Measurements from ENCODE around the gene EPC2.
A peak's percentile ranks its signal among the peaks of the same experiment; 100 is the strongest.

The EPC2 gene

DNA sequence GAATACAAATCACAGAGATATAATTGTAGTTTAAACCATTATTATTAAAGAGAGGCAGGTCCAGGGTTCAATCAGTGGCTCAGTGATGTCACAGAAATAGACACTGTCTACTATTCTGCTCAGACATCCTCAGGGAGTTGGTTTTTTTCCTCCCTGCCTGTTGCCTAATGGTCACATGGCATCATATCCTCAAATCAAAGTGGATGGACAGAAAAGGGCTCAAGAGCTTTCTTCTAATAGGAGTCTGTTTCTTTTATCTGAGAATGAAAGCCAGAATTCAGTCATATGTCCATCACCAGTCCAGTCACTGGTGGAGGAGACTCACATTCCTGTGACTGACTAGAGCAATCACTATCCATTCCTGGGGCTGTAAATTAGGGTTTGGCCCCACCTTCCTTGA lies 27.9 kb upstream of the EPC2 start:
- in situ Hi-C loops (cut with MboI; ENCODE audit: low sequenced_read_pairs) = no loop called here
- H3K27me3 ChIP-seq (ENCODE audit: low read depth) = no peaks in the 10 kb centered on the region
- H3K4me3 ChIP-seq = no peak overlapping the region
- H3K36me3 ChIP-seq (replicated peaks) = no peaks in the 10 kb centered on the region
- DNase-seq (ENCODE audit: low spot score in 2 of 2) = no peak
- H3K4me1 ChIP-seq = peaks cover 29% of the 10 kb centered on the region
- H3K9me3 ChIP-seq = no peaks in the 10 kb centered on the region

DNA sequence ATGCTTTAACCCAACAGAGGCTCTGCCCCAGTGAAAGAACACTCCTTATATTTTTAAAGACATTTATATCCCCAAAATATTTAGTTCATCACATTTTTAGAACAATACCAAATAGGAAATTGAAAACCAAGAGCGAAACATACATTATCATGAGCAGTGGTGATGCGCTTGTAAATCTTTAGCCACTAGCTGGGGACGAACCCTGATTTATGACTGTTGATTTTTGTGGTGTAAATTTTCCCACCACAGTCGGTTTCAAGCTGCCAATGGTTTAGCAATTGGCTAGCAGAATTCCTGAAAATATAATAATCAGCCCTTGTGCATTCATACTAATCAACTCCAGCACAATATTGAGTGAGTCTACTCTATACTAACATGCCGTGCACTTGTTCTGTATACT lies 27.3 kb upstream of the EPC2 start:
- Histone ChIP-seq H3K9me3 (no peaks in the 10 kb centered on the region), H3K36me3 (replicated peaks) (no peaks in the 10 kb centered on the region), H3K4me3 (no peak overlapping the region), H3K4me1 (peaks cover 29% of the 10 kb centered on the region), H3K27me3 (ENCODE audit: low read depth) (no peaks in the 10 kb centered on the region)
- DNase-seq (ENCODE audit: low spot score in 2 of 2) = no peak
- in situ Hi-C loops (cut with MboI; ENCODE audit: low sequenced_read_pairs) = no loop called here

DNA sequence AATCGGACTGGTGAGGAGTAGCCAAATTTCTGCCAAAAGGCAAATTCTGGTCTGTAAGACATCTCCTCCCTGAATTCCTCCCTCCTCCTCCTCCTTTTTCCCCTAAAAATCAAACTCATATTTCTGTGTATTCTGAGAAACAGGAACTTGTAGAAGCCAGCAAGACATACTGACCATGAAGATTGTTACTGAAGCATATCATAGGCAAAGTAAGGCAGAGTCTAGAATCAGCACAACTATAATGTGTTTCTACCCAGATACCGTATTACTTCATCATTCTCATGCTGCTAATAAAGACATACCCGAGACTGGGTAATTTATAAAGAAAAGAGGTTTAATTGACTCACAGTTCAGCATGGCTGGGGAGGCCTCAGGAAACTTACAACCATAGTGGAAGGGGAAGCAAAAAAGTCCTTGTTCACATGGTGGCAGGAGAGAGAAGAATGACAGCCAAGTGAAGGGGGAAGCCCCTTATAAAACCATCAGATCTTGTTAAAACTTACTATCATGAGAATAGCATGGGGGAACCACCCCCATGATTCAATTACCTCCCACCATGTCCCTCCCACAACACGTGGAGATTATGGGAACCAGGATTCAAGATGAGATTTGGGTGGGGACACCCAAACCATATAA lies 24.9 kb upstream of the EPC2 start:
- DNase-seq (ENCODE audit: low spot score in 2 of 2) = no peak
- in situ Hi-C loops (cut with MboI; ENCODE audit: low sequenced_read_pairs) = no loop called here
- no peaks in the 10 kb centered on the region for H3K27me3 ChIP-seq (ENCODE audit: low read depth)
- no peak overlapping the region for H3K4me3 ChIP-seq
- no peaks in the 10 kb centered on the region for H3K9me3 ChIP-seq
- no peaks in the 10 kb centered on the region for H3K36me3 ChIP-seq (replicated peaks)
- peaks cover 19% of the 10 kb centered on the region for H3K4me1 ChIP-seq

DNA sequence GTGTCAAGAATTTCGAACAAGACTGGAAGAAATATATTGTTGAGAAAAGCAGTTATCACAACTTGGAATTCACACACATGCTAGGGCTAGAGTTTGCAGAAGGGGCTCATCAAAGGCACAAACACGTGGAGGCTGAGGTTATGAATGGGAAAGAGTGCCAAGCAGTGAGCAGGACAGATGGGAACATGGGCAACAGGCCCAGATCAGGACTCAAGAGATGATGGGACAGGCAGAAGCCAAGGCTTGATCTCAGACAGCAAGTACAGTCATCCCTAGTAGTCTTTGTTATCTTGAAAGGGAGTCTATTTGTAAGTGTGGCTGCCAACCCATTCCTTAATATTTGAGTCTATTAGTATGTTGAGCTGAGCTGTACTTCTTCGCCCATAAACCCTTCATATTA lies 22.2 kb upstream of the EPC2 start:
- no peaks in the 10 kb centered on the region for H3K4me1 ChIP-seq
- H3K36me3 ChIP-seq (replicated peaks) = no peaks in the 10 kb centered on the region
- H3K27me3 ChIP-seq (ENCODE audit: low read depth) = no peaks in the 10 kb centered on the region
- no peak overlapping the region for H3K4me3 ChIP-seq
- no peak for DNase-seq (ENCODE audit: low spot score in 2 of 2)
- in situ Hi-C loops (cut with MboI; ENCODE audit: low sequenced_read_pairs) = no loop called here
- no peaks in the 10 kb centered on the region for H3K9me3 ChIP-seq

DNA sequence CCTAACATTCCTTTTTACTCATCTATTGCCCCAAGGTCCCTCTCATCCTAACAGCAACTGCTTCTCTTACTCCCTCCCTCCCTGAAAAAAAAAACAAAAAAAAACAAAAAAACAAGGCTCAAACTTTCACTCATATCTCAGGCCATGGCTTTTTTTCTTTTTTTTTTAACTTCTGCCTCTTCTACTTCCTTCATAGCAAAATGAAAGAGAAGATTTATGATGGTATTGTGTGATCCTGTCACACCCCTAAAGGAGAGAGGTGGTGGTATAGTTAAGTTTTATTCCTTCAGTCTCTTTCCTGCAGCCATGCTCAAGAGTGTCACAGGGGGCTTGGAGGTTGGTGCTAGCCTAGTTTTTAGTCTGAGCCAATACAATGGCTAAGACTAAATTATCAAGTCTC lies 21.5 kb upstream of the EPC2 start:
- H3K4me1 ChIP-seq = no peaks in the 10 kb centered on the region
- H3K36me3 ChIP-seq (replicated peaks) = no peaks in the 10 kb centered on the region
- no peak overlapping the region for H3K4me3 ChIP-seq
- no peaks in the 10 kb centered on the region for H3K27me3 ChIP-seq (ENCODE audit: low read depth)
- in situ Hi-C loops (cut with MboI; ENCODE audit: low sequenced_read_pairs) = no loop called here
- no peaks in the 10 kb centered on the region for H3K9me3 ChIP-seq
- no peak for DNase-seq (ENCODE audit: low spot score in 2 of 2)

DNA sequence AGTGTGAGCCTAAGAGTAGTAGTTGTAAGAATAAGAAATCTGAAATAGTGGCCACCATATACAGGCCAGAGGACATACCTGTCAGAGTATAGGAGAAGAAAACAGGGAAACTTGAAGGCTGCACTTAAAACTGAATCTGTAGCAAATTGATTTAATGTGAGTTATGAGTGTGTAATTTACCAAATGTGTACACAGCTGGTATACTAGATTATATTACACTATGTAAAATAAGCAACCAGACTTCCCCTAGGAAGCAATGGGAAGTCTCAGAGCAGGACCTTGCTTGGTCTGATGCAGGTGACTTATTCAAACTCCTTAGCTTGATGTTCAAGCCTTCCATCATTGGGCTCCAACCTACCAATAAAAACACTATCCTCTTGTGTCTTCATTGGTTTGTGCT lies 17.3 kb upstream of the EPC2 start:
- H3K4me3 ChIP-seq = no peak overlapping the region
- no peaks in the 10 kb centered on the region for H3K36me3 ChIP-seq (replicated peaks)
- DNase-seq (ENCODE audit: low spot score in 2 of 2) = no peak
- no peaks in the 10 kb centered on the region for H3K4me1 ChIP-seq
- no peaks in the 10 kb centered on the region for H3K9me3 ChIP-seq
- in situ Hi-C loops (cut with MboI; ENCODE audit: low sequenced_read_pairs) = no loop called here
- H3K27me3 ChIP-seq (ENCODE audit: low read depth) = no peaks in the 10 kb centered on the region

DNA sequence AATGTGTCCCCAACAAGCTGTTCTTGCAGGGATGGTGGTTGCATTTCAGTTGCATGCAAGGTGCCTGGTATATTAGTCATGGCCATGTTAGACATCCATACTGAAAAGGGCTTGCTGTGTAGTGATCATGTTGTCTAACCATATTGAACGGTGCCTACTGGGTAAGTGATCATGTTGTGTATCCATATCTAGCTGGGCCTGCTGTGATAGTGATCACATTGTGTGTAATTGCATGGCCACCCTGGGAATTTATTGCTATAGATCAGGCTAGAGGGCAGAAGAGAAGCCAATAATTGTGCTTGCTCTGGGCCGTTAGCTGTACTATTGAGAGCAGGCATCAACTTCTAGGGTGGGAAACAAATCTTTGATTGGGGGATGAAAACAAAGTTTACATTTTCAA lies 9.8 kb upstream of the EPC2 start:
- Histone ChIP-seq H3K36me3 (replicated peaks) (no peaks in the 10 kb centered on the region), H3K9me3 (no peaks in the 10 kb centered on the region), H3K4me3 (no peak overlapping the region), H3K4me1 (no peaks in the 10 kb centered on the region), H3K27me3 (ENCODE audit: low read depth) (no peaks in the 10 kb centered on the region)
- in situ Hi-C loops (cut with MboI; ENCODE audit: low sequenced_read_pairs) = no loop called here
- no peak for DNase-seq (ENCODE audit: low spot score in 2 of 2)

DNA sequence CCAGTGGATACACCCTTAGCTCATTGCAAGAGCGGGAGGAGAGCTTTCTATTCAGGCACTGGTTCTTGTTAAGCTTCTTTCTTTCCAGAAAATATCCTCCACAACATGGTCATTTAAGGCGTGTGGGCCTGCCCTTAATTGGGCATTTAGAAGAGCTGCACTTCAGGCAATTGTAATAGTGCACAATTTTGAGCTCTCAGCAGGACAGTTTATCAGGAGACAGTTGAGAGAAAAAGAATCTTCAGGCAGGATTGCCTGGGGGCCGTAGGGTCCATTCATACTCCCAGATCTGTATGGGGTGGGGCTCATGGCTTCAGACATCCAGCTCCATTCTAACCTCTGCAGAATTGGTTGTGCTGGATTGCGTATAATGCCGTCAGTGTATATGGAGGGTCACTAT lies 6.0 kb upstream of the EPC2 start:
- no peak for DNase-seq (ENCODE audit: low spot score in 2 of 2)
- no peak overlapping the region for H3K4me3 ChIP-seq
- peaks cover 4% of the 10 kb centered on the region for H3K27me3 ChIP-seq (ENCODE audit: low read depth)
- no peaks in the 10 kb centered on the region for H3K9me3 ChIP-seq
- in situ Hi-C loops (cut with MboI; ENCODE audit: low sequenced_read_pairs) = no loop called here
- peaks cover 4% of the 10 kb centered on the region for H3K4me1 ChIP-seq
- H3K36me3 ChIP-seq (replicated peaks) = no peaks in the 10 kb centered on the region

DNA sequence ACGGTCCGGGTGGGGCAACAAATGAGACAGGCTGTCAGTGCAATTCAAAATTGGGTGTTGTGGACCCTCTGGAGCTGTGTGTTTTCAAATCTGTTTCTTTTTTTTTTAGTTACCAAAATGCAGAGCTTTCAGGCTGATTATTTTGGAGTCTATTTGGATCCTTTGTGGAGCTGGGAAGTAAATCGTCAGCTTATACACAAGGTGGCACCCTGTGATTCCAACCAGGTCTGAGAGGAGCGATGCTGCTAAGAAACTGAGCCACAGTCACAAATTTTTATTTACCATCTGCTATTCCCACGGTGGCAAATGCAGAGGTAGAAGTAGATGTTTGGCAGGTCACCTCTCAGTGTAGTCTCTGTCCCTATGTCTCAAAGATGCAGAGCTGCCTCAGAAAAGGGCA lies 3.8 kb upstream of the EPC2 start:
- H3K27me3 ChIP-seq (ENCODE audit: low read depth) = peaks cover 4% of the 10 kb centered on the region
- H3K4me1 ChIP-seq = peaks cover 6% of the 10 kb centered on the region
- in situ Hi-C loops (cut with MboI; ENCODE audit: low sequenced_read_pairs) = no loop called here
- H3K9me3 ChIP-seq = no peaks in the 10 kb centered on the region
- no peaks in the 10 kb centered on the region for H3K36me3 ChIP-seq (replicated peaks)
- no peak overlapping the region for H3K4me3 ChIP-seq
- DNase-seq (ENCODE audit: low spot score in 2 of 2) = no peak

DNA sequence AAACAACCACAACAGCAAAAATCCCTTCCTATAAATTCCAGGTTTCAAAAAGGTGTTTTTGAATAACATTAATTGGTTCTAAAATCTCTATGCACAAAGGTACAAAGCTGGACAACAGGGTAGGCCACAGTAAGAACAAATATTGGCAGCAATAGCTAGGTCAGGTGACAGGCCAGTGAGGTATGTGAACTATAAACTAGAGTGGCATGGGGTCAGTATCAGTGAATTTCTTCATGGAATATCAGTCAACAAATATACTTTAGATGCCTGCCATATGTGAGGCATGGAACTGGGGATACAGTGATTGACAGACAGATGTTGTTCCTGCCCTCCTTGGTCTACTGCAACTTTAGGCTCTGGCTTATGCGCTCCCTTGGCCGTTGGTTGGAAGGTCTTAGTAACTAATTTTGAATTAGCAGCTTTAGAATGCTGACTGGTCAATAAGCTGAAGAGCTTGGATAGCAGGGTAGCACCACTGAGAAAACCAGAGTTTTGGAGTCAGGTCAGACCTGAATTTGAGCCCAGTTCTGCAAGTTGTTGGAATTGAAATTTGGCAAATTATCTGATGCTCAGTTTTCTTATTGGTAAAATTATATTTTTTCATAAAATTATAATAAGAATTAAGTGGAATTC lies 2.3 kb upstream of the EPC2 start:
- H3K27me3 ChIP-seq (ENCODE audit: low read depth) = peaks cover 4% of the 10 kb centered on the region
- in situ Hi-C loops (cut with MboI; ENCODE audit: low sequenced_read_pairs) = no loop called here
- no peaks in the 10 kb centered on the region for H3K36me3 ChIP-seq (replicated peaks)

DNA sequence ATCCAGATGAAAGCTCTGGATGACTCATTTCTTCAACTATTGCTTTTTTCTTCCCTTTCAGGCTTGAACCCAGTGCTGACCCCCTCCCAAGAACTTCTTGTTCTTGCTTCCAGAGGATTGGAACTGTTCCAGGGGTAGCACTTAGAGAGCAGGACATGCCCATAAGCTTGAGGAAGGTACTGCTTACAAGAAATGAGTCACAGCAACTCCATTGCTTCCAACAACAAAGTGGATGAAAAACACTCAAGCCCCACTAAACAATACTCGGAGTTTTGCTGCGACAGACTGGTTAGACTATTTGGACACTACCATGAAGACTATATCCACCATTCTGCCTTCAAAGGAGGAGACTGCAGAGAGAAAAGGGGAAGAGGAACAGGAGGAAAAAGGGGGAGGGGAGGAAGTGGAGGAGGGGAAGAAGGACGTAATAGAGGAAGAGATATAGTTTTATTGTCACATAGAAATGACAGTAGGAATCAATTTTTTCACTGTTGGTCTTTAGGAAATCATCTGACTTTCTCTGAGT lies 1.6 kb upstream of the EPC2 start:
- DNase-seq (ENCODE audit: low spot score in 2 of 2) = no peak
- no peak overlapping the region for H3K4me3 ChIP-seq
- in situ Hi-C loops (cut with MboI; ENCODE audit: low sequenced_read_pairs) = no loop called here

More for the DNA sequence above, 2.3 kb upstream of the EPC2 start:
- H3K4me3 ChIP-seq = no peak overlapping the region
- no peak for DNase-seq (ENCODE audit: low spot score in 2 of 2)
- H3K9me3 ChIP-seq = no peaks in the 10 kb centered on the region
- peaks cover 6% of the 10 kb centered on the region for H3K4me1 ChIP-seq

DNA sequence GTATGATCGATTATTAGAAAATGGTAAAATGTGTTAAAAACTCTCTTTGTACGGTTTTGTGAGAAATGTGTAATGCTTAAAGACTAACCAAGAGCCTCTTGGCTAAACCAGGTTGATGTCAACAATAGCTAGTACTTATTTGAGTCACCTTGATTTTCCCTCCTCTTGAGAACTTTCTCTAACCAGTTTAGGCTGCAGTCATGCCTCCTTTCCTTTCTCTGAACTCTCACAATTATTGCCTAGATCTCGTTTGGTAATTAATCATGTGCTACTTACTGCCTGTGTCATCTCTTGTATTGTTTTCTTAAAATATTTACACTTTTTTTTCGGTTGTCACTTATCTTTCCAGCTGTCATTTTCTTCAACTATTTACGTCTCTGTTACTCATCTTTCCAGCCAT lies 1.1 kb upstream of the EPC2 start:
- H3K9me3 ChIP-seq = no peaks in the 10 kb centered on the region

More for the DNA sequence above, 1.6 kb upstream of the EPC2 start:
- H3K36me3 ChIP-seq (replicated peaks) = no peaks in the 10 kb centered on the region
- H3K9me3 ChIP-seq = no peaks in the 10 kb centered on the region
- peaks cover 6% of the 10 kb centered on the region for H3K4me1 ChIP-seq
- peaks cover 4% of the 10 kb centered on the region for H3K27me3 ChIP-seq (ENCODE audit: low read depth)

DNA sequence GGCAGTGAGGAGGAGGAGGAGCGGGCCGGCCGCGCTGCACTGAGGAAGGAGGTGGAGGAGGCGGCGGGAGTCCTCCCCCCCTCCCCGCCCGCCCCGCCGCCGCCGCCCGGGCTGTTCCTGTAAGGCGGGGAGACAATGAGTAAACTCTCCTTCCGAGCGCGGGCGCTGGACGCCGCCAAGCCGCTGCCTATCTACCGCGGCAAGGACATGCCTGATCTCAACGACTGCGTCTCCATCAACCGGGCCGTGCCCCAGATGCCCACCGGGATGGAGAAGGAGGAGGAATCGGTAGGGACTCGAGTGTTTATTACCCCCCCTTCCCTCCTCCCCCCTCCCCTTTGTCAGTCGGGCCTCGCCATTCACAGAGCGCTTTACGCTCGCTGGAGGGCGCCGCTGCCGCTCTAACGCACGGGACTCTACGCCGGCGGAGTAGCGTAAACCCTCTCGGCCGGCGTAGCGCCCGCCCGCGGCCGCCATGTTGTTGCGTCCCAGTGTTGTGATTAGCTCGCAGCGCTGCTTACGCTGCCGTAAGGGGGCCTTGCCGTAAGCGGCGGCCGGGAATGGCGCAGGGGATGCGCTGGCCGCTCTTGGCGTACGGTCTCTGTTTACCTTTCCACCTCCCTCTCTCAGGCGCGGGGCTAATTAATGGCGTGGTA lies 460 bp downstream of the EPC2 start:
- H3K4me3 ChIP-seq = peak overlapping the region; percentile 70
- in situ Hi-C loops (cut with MboI; ENCODE audit: low sequenced_read_pairs) = no loop called here
- H3K9me3 ChIP-seq = no peaks in the 10 kb centered on the region
- no peaks in the 10 kb centered on the region for H3K36me3 ChIP-seq (replicated peaks)
- peaks cover 6% of the 10 kb centered on the region for H3K4me1 ChIP-seq
- H3K27me3 ChIP-seq (ENCODE audit: low read depth) = peaks cover 4% of the 10 kb centered on the region
- DNase-seq (ENCODE audit: low spot score in 2 of 2) = peak; percentile 84 to 91

More for the DNA sequence above, 1.1 kb upstream of the EPC2 start:
- in situ Hi-C loops (cut with MboI; ENCODE audit: low sequenced_read_pairs) = no loop called here
- no peak for DNase-seq (ENCODE audit: low spot score in 2 of 2)
- H3K36me3 ChIP-seq (replicated peaks) = no peaks in the 10 kb centered on the region
- H3K4me3 ChIP-seq = peak overlapping the region; percentile 70
- H3K4me1 ChIP-seq = peaks cover 6% of the 10 kb centered on the region
- H3K27me3 ChIP-seq (ENCODE audit: low read depth) = peaks cover 4% of the 10 kb centered on the region

DNA sequence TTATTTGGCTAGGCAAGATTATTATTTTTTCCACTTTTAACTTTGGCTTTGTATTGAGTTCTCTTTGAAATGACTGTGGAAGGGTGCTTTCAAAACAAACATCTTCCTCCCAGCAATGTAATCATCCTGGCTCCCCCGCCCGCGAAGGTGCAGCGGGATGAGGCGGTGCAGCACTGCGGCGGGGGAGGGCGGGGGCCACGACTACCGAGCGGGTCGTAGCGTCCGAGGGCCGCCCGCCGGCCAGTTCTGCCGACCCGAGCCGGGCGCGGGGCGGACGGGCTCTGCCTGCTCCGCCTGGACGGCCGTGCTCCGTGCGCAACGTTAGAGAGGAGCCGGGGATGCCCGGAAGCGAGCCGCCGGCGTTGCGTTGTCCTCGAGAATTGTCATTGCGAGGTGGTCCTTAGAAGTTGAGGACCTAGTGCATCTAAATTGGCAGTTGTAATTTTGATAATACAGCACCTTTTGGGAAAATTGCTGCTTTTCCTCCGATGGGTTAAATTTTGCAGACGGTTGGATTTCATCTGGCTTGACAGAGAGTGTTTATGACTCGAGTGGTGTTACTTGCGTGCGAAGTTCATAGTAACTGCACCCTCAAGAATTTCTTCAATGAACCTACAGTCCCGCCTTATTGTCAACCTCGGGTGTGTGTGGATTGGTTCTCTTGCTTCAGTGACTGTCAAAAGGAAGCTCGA lies 1.1 kb downstream of the EPC2 start:
- Histone ChIP-seq H3K9me3 (no peaks in the 10 kb centered on the region), H3K4me1 (peaks cover 6% of the 10 kb centered on the region)
- in situ Hi-C loops (cut with MboI; ENCODE audit: low sequenced_read_pairs) = no loop called here

More for the DNA sequence above, 1.1 kb downstream of the EPC2 start:
- Histone ChIP-seq H3K36me3 (replicated peaks) (no peaks in the 10 kb centered on the region), H3K4me3 (peak overlapping the region; percentile 70), H3K27me3 (ENCODE audit: low read depth) (peaks cover 4% of the 10 kb centered on the region)
- peak; percentile 69 to 84 for DNase-seq (ENCODE audit: low spot score in 2 of 2)
